Stimulated activated CD8-positive, alpha-beta memory T cell treated with anti-CD3 and anti-CD28 coated beads, Interleukin-2, amount 100 ng/mL, for 1 hour (primary cell): ENCODE results near the gene HSP90AB1.
A peak's percentile ranks its signal among the peaks of the same experiment; 100 is the strongest.

Source experiments
- DNase-seq, 2 donors: peaks; one replicate each; pipeline ENCODE4 v3.0.0-alpha.2; 2020; ENCODE audit warnings: low read depth in 2 of 2

HSP90AB1 gene

GRCh38 chr6:44255105-44255808 is 8.4 kb downstream of the HSP90AB1 start:
- no peak for DNase-seq

GRCh38 chr6:44255871-44256774 is 9.2 kb downstream of the HSP90AB1 start:
- no peak for DNase-seq

GRCh38 chr6:44256775-44257024 is 9.8 kb downstream of the HSP90AB1 start:
- no peak for DNase-seq

GRCh38 chr6:44257025-44257752 is 10.3 kb downstream of the HSP90AB1 start, which contains the start of gene SLC35B2:
SLC35B2 (minus strand) TSS chr6:44257528; CDS start chr6:44257410, 118 bp downstream.
- no peak for DNase-seq

- no peak for DNase-seq
These were observed 10.9 kb downstream of the HSP90AB1 start for GRCh38 chr6:44257753-44258324.

- no peak for DNase-seq
These were observed 11.5 kb downstream of the HSP90AB1 start for GRCh38 chr6:44258325-44258863.

- no peak for DNase-seq
These were observed 12.0 kb downstream of the HSP90AB1 start for GRCh38 chr6:44258921-44259320.

- DNase-seq, result no peak
These were observed 13.1 kb downstream of the HSP90AB1 start for GRCh38 chr6:44260011-44260410.

- no peak for DNase-seq
These were observed 13.8 kb downstream of the HSP90AB1 start for GRCh38 chr6:44260451-44261297.

- no peak for DNase-seq
These were observed 14.7 kb downstream of the HSP90AB1 start for GRCh38 chr6:44261581-44261980.

GRCh38 chr6:44262467-44263353 is 15.8 kb downstream of the HSP90AB1 start:
- no peak for DNase-seq

GRCh38 chr6:44263354-44264100 is 16.6 kb downstream of the HSP90AB1 start:
- DNase-seq, result no peak

GRCh38 chr6:44264154-44265006 is 17.5 kb downstream of the HSP90AB1 start:
- DNase-seq, result no peak

- peak; percentile 92 to 95 for DNase-seq
These were observed 18.3 kb downstream of the HSP90AB1 start, which contains the start of gene NFKBIE for GRCh38 chr6:44265007-44265721. NFKBIE (minus strand) TSS chr6:44265551; CDS start chr6:44265346, 205 bp downstream.

- no peak for DNase-seq
These were observed 18.9 kb downstream of the HSP90AB1 start for GRCh38 chr6:44265722-44266233.

GRCh38 chr6:44266347-44266746 is 19.4 kb downstream of the HSP90AB1 start:
- no peak for DNase-seq

- no peak for DNase-seq
These were observed 20.4 kb downstream of the HSP90AB1 start for GRCh38 chr6:44267252-44267651.
